B cell (primary cell): ENCODE results near the gene ACAD11. TPM values are rescaled to one million over a fixed set of nuclear protein-coding genes. Genes with fewer than 3 reads are reported as not detected.

ENCODE experiments used
- ATAC-seq: fragments of 200-7000 bp; cut with Tn5 transposase; one replicate; pipeline ENCODE4 v1.10.0; 2021; ENCODE audit warnings: low read depth, mild to moderate bottlenecking, moderate number of reproducible peaks, moderate library complexity
- CTCF ChIA-PET: fragments of 350-600 bp; sonication (Branson Sonifier 250); formaldehyde crosslinking; loops from one replicate; lab custom pipeline; 2021; ENCODE audit warnings: antibody characterized with exemption, inconsistent platforms; lab: Charles Lee
- POLR2A ChIA-PET: fragments of 350-600 bp; sonication (Branson Sonifier 250); formaldehyde crosslinking; loops from one replicate; lab custom pipeline; 2021; ENCODE audit warnings: antibody characterized with exemption; lab: Charles Lee
- DNase-seq: peaks from one replicate; pipeline ENCODE4 v3.0.0; 2013
- H2AFZ ChIP-seq: 2 replicates; pipeline ENCODE4 v1.6.1; 2012; ENCODE audit warnings: mild to moderate bottlenecking, low read depth, low read length; ENCODE audit not compliant: insufficient read depth, poor library complexity, severe bottlenecking
- H3K27ac ChIP-seq, 2 donors: 1 replicate in 1 of 2; 2 replicates in 1 of 2; pipeline ENCODE4 v1.5.1; 2012 to 2013; ENCODE audit warnings: low read length in 2 of 2, mild to moderate bottlenecking in 2 of 2, moderate library complexity in 1 of 2
- H3K27me3 ChIP-seq, 4 experiments: fragments of 200-600 bp in 1 of 4; sonication (generic) in 1 of 4; replicated peaks in 1 of 4; 1 replicate in 2 of 4; 2 replicates in 2 of 4; pipeline versions ENCODE4 v1.6.1 to v1.7.0; 2013 to 2016; ENCODE audit warnings: low read length in 3 of 4, mild to moderate bottlenecking in 2 of 4, mixed read lengths in 1 of 4, moderate library complexity in 1 of 4; ENCODE audit not compliant: insufficient read depth in 4 of 4, control insufficient read depth in 3 of 4; ENCODE audit errors: control extremely low read depth in 1 of 4
- H3K36me3 ChIP-seq, 2 experiments: replicated peaks in 1 of 2; 1 replicate in 1 of 2; 2 replicates in 1 of 2; pipeline versions ENCODE4 v1.6.1 to v1.7.1; 2013; ENCODE audit warnings: low read length in 1 of 2; ENCODE audit not compliant: insufficient read depth in 2 of 2, control insufficient read depth in 1 of 2; ENCODE audit errors: control extremely low read depth in 1 of 2, extremely low read depth in 1 of 2
- H3K4me1 ChIP-seq, 2 donors: fragments of 200-600 bp in 1 of 2; sonication (generic) in 1 of 2; 1 replicate in 1 of 2; 2 replicates in 1 of 2; pipeline versions ENCODE4 v1.5.1 to v1.6.1; 2013 to 2017; ENCODE audit warnings: low read length in 2 of 2; ENCODE audit not compliant: control insufficient read depth in 2 of 2, insufficient read depth in 2 of 2
- H3K4me2 ChIP-seq: replicated peaks from 2 replicates; pipeline ENCODE3; 2012; ENCODE audit warnings: mild to moderate bottlenecking, low read depth, low read length; ENCODE audit not compliant: poor library complexity, severe bottlenecking
- H3K4me3 ChIP-seq, 5 experiments: fragments of 200-600 bp in 1 of 5; sonication (generic) in 1 of 5; 1 replicate in 3 of 5; 2 replicates in 2 of 5; pipeline versions ENCODE4 v1.5.1 to v1.7.0; 2011 to 2016; ENCODE audit warnings: low read length in 4 of 5, mild to moderate bottlenecking in 4 of 5, low read depth in 2 of 5, control low read depth in 1 of 5, moderate library complexity in 1 of 5; ENCODE audit not compliant: insufficient read depth in 1 of 5; ENCODE audit errors: control extremely low read depth in 1 of 5, extremely low read depth in 1 of 5
- H3K79me2 ChIP-seq: fragments of 200-600 bp; sonication (generic); one replicate; pipeline ENCODE4 v1.6.0; 2016; ENCODE audit warnings: low read length; ENCODE audit not compliant: control insufficient read depth, insufficient read depth
- H3K9ac ChIP-seq: fragments of 200-600 bp; sonication (generic); 2 replicates; pipeline ENCODE4 v1.6.1; 2017; ENCODE audit warnings: mild to moderate bottlenecking, low read length, moderate library complexity
- H3K9me3 ChIP-seq, 3 donors: one replicate each; pipeline versions ENCODE4 v1.6.1 to v1.7.1; 2013; ENCODE audit warnings: low read length in 2 of 3; ENCODE audit not compliant: control insufficient read depth in 2 of 3, insufficient read depth in 1 of 3; ENCODE audit errors: control extremely low read depth in 1 of 3
- H4K20me1 ChIP-seq: 2 replicates; pipeline ENCODE4 v1.6.0; 2012; ENCODE audit warnings: mild to moderate bottlenecking, low read length; ENCODE audit not compliant: insufficient read depth, control insufficient read depth, poor library complexity, severe bottlenecking
- H3K27ac Mint-ChIP-seq: one replicate; pipeline ENCODE4 v1.8.0; 2021; ENCODE audit warnings: mixed read lengths
- H3K27me3 Mint-ChIP-seq: one replicate; pipeline ENCODE4 v1.8.0; 2021; ENCODE audit warnings: mixed read lengths
- H3K4me1 Mint-ChIP-seq: one replicate; pipeline ENCODE4 v1.8.0; 2021; ENCODE audit warnings: mixed read lengths
- H3K4me3 Mint-ChIP-seq: one replicate; pipeline ENCODE4 v1.8.0; 2021; ENCODE audit warnings: mixed read lengths
- H3K9me3 Mint-ChIP-seq: one replicate; pipeline ENCODE4 v1.8.0; 2022; ENCODE audit warnings: mixed read lengths; ENCODE audit not compliant: insufficient read depth
- EZH2 ChIP-seq: IDR thresholded peaks from 2 replicates; pipeline ENCODE4 v1.6.1; 2012; ENCODE audit warnings: borderline replicate concordance, low read depth, mild to moderate bottlenecking, moderate library complexity, low read length; ENCODE audit not compliant: insufficient read depth, poor library complexity, severe bottlenecking
- WGBS: methylation state at CpG from one replicate; pipeline ENCODE4 v1.1.5; 2013; ENCODE audit warnings: missing lambda C conversion rate; ENCODE audit not compliant: insufficient coverage; 5-methylcytosine and 5-hydroxymethylcytosine counted together
- intact Hi-C: fragments of 100-400 bp; cut with micrococcal nuclease; formaldehyde crosslinking; loops from one replicate; pipeline ENCODE4 v1.10.0; 2022
- polyA plus RNA-seq: library from polyadenylated mRNA; depleted of rRNA; stranded (reverse); fragments of >200 nt; gene quantifications from 2 replicates; pipeline ENCODE4 v1.2.3, GENCODE V29; 2012
- total RNA-seq, 2 donors: library from RNA; stranded (reverse); fragments of 120-200 nt in 1 of 2; gene quantifications; 1 replicate in 1 of 2; 2 replicates in 1 of 2; pipeline versions ENCODE4 v1.2.3 to v1.2.4, GENCODE V29; 2013 to 2022
- TF ChIP-seq, protein P1 (sequence below): fragments of 200-600 bp; IDR thresholded peaks from one replicate; pipeline ENCODE4 v1.8.0; 2022; ENCODE audit warnings: antibody characterized with exemption, mild to moderate bottlenecking

ACAD11 gene
- total and polyA plus RNA-seq, 2 donors (not counting 1 experiment from before 2014, with no cell fraction given), result 23.4 to 26.9 TPM

DNA sequence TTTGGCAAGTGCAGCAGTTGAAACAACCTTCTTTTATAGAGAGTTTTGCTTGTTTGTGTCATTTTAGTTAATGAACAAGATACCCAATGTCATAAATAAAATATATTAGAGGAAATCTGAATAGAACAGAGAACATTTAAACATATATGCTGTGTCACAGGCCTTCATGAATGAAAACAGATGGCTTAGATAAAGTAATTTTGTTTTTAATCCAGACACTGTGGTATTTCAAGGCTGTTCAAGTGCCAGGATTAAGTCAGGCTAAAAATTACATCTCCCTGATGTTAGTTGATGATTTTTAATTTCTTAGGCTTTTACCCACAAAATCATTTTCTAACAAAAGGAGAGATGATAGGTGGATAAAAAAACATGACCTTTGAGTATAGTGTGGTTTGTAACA is 67.4 kb downstream of the ACAD11 start:
- no peak overlapping the region for H3K27ac Mint-ChIP-seq
- H3K9me3 Mint-ChIP-seq, result peaks cover 3% of the 10 kb centered on the region
- Histone ChIP-seq H3K4me2 (no peak overlapping the region), H2AFZ (no peak overlapping the region), H3K9me3 (no peaks in the 10 kb centered on the region), H3K79me2 (no peaks in the 10 kb centered on the region), H3K9ac (no peak overlapping the region), H3K27ac (no peak overlapping the region), H3K36me3 (peaks cover 0 to 2% of the 10 kb centered on the region in 2 experiments), H3K27me3 (no peaks in the 10 kb centered on the region), H3K4me1 (no peaks in the 10 kb centered on the region), H3K4me3 (no peak overlapping the region), H4K20me1 (no peaks in the 10 kb centered on the region)
- H3K4me3 Mint-ChIP-seq, result no peak overlapping the region
- intact Hi-C loops, result no loop called here
- no peaks in the 10 kb centered on the region for H3K27me3 Mint-ChIP-seq
- POLR2A ChIA-PET, result no interaction called here
- DNase-seq (no peak), ATAC-seq (no peak)
- H3K4me1 Mint-ChIP-seq, result no peaks in the 10 kb centered on the region
- CTCF ChIA-PET, result no interaction called here
- TF ChIP-seq, protein P1, sequence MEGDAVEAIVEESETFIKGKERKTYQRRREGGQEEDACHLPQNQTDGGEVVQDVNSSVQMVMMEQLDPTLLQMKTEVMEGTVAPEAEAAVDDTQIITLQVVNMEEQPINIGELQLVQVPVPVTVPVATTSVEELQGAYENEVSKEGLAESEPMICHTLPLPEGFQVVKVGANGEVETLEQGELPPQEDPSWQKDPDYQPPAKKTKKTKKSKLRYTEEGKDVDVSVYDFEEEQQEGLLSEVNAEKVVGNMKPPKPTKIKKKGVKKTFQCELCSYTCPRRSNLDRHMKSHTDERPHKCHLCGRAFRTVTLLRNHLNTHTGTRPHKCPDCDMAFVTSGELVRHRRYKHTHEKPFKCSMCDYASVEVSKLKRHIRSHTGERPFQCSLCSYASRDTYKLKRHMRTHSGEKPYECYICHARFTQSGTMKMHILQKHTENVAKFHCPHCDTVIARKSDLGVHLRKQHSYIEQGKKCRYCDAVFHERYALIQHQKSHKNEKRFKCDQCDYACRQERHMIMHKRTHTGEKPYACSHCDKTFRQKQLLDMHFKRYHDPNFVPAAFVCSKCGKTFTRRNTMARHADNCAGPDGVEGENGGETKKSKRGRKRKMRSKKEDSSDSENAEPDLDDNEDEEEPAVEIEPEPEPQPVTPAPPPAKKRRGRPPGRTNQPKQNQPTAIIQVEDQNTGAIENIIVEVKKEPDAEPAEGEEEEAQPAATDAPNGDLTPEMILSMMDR, result no peak
- TF ChIP-seq EZH2, result no peak

DNA sequence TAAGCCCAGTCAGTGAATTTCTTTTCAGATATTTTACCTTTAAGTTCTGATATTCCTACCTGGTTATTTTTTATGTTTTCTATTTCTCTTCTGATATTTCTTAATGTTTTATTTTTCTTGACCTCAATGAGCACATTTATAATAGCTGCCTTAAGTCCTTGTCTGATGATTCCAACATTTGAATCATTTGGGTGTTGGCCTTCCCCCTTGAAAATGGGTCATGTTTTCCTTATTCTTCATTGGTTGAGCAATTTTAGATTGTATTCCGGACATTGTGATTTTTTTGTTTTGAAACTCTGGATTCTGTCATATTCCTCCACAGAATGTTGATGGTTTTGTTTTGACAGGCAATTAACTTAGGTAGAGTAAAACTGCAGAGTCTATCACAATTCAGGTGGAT is 72.2 kb downstream of the ACAD11 start:
- Histone ChIP-seq H3K9ac (no peak overlapping the region), H4K20me1 (no peaks in the 10 kb centered on the region), H3K27me3 (no peaks in the 10 kb centered on the region), H3K4me2 (no peak overlapping the region), H3K9me3 (no peaks in the 10 kb centered on the region), H3K4me3 (no peak overlapping the region), H2AFZ (no peak overlapping the region), H3K79me2 (no peaks in the 10 kb centered on the region), H3K4me1 (no peaks in the 10 kb centered on the region), H3K27ac (no peak overlapping the region), H3K36me3 (peaks cover 0 to 2% of the 10 kb centered on the region in 2 experiments)
- POLR2A ChIA-PET, result no interaction called here
- peaks cover 3% of the 10 kb centered on the region for H3K9me3 Mint-ChIP-seq
- CTCF ChIA-PET, result no interaction called here
- DNase-seq (no peak), ATAC-seq (no peak)
- H3K4me1 Mint-ChIP-seq, result no peaks in the 10 kb centered on the region
- H3K27ac Mint-ChIP-seq, result no peak overlapping the region
- WGBS, result no CpG with 5 or more reads among the region's 1 CpG
- intact Hi-C loops, result no loop called here
- H3K4me3 Mint-ChIP-seq, result no peak overlapping the region
- no peaks in the 10 kb centered on the region for H3K27me3 Mint-ChIP-seq
- TF ChIP-seq, protein P1, result no peak
- TF ChIP-seq EZH2, result no peak
